ENCODE data around the gene MRPL37. TPM values are rescaled to one million over a fixed set of nuclear protein-coding genes. Genes with fewer than 3 reads are reported as not detected.
A peak's percentile ranks its signal among the peaks of the same experiment; 100 is the strongest.
"Not testable (repeated sequence)": the region's sequence is repeated elsewhere in the genome, so short reads cannot be mapped to it uniquely, and the experiment has no call there.

MRPL37 gene
- total and polyA plus RNA-seq, 12 donors: 24.9 to 174 (median 107) TPM

DNA sequence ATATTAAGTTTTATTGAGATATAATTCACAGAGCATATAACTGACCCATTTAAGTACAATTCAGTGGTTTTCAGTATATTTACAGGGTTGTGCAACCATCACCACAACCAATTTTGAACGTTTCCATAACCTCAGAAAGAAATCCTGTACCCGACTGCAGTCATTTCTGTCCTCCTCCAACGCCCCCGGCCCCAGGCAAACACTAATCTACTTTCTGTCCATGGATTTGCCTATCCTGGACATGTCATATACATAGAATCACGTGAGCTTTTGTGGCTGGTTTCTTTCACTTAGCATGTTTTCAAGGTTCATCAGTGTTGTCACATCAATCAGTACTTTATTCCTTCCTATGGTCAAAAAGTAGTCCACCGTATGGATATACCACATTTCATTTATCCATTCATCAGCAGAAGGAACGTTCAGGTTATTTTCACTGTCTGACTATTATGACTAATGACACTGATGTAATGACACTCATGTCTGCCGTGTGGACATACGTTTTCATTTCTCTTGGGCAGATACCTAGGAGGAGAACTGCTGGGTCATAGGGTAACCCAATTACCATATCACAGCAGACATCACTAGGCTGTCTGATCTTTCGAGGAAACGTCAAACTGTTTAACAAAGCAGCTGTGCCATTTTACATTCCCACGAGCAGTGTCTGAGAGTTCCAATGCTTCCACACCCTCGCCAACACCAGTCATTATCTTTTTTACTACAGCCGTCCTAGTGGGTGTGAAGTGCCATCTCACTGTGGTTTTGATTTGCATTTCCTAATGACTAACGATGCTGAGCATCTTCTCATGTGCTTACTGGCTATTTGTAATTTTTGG is 30.8 kb downstream of the MRPL37 start:
- H3K36me3 ChIP-seq (replicated peaks in 1 of 2): no peaks in the 10 kb centered on the region
- TF ChIP-seq POLR2A (IDR thresholded peaks at IDR 0.05): no peak
- TF ChIP-seq, protein P1, sequence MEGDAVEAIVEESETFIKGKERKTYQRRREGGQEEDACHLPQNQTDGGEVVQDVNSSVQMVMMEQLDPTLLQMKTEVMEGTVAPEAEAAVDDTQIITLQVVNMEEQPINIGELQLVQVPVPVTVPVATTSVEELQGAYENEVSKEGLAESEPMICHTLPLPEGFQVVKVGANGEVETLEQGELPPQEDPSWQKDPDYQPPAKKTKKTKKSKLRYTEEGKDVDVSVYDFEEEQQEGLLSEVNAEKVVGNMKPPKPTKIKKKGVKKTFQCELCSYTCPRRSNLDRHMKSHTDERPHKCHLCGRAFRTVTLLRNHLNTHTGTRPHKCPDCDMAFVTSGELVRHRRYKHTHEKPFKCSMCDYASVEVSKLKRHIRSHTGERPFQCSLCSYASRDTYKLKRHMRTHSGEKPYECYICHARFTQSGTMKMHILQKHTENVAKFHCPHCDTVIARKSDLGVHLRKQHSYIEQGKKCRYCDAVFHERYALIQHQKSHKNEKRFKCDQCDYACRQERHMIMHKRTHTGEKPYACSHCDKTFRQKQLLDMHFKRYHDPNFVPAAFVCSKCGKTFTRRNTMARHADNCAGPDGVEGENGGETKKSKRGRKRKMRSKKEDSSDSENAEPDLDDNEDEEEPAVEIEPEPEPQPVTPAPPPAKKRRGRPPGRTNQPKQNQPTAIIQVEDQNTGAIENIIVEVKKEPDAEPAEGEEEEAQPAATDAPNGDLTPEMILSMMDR (IDR thresholded peaks at IDR 0.05): no peak
- H3K9me3 ChIP-seq (replicated peaks in 1 of 3): no peaks in the 10 kb centered on the region
- H3K27ac ChIP-seq: peak overlapping the region in 1 of 5 donors; percentile 87
- H3K4me3 ChIP-seq: no peak overlapping the region
- intact Hi-C loops (cut with DNase I): no loop called here
- DNase-seq: no peak
- no peaks in the 10 kb centered on the region for H3K27me3 ChIP-seq
- WGBS, 4 donors: 74 to 79% (median 77%) methylated on average over 15 of the region's 15 CpGs
- H3K4me1 ChIP-seq (replicated peaks in 1 of 2): peaks cover 26 to 32% of the 10 kb centered on the region in 2 donors

DNA sequence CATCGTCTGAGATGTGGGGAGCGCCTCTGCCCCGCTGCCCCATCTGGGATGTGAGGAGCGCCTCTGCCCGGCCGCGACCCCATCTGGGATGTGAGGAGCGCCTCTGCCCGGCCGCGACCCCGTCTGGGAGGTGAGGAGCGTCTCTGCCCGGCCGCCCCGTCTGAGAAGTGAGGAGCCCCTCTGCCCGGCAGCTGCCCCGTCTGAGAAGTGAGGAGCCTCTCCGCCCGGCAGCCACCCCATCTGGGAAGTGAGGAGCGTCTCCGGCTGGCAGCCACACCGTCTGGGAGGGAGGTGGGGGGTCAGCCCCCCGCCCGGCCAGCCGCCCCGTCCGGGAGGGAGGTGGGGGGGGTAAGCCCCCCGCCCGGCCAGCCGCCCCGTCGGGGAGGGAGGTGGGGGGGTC is 33.2 kb downstream of the MRPL37 start:
- H3K9me3 ChIP-seq (replicated peaks in 1 of 3); H3K4me3 ChIP-seq; H3K27ac ChIP-seq; intact Hi-C loops (cut with DNase I); H3K27me3 ChIP-seq; DNase-seq: not testable (repeated sequence)
- Histone ChIP-seq H3K4me1 (replicated peaks in 1 of 2) (peaks cover 14 to 20% of the 10 kb centered on the region in 2 donors), H3K36me3 (replicated peaks in 1 of 2) (peaks cover 0 to 18% of the 10 kb centered on the region in 2 donors)
- 94 to 100% (median 96%) methylated on average over 1 to 32 of the region's 33 CpGs; no CpG with 5 or more reads in 1 of the 4 donors for WGBS, 4 donors

DNA sequence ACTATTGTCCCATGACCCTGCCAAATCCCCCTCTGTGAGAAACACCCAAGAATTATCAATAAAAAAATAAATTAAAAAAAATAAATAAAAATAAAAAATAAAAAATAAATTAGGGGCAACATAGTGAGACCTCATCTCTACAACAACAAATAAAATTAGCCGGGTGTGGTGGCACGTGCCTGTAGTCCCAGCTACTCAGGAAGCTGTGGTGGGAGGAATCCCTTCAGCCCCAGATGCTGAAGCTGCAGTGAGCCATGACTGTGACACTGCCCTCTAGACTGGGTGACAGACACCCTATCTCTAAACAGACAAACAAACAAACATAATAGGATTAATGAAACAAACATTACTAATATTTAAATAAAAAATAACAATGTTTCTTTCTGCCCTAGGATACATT is 34.3 kb downstream of the MRPL37 start:
- WGBS, 4 donors: 78 to 85% (median 80%) methylated on average over 2 of the region's 2 CpGs
- intact Hi-C loops (cut with DNase I): no loop called here
- no peak for DNase-seq
- TF ChIP-seq POLR2A (IDR thresholded peaks at IDR 0.05): no peak
- TF ChIP-seq, protein P1 (IDR thresholded peaks at IDR 0.05): no peak
- H3K27me3 ChIP-seq: no peaks in the 10 kb centered on the region
- no peak overlapping the region for H3K27ac ChIP-seq
- no peak overlapping the region for H3K4me3 ChIP-seq
- H3K36me3 ChIP-seq (replicated peaks in 1 of 2): peaks cover 0 to 26% of the 10 kb centered on the region in 2 donors
- H3K4me1 ChIP-seq (replicated peaks in 1 of 2): peaks cover 6 to 9% of the 10 kb centered on the region in 2 donors
- H3K9me3 ChIP-seq (replicated peaks in 1 of 3): no peaks in the 10 kb centered on the region

DNA sequence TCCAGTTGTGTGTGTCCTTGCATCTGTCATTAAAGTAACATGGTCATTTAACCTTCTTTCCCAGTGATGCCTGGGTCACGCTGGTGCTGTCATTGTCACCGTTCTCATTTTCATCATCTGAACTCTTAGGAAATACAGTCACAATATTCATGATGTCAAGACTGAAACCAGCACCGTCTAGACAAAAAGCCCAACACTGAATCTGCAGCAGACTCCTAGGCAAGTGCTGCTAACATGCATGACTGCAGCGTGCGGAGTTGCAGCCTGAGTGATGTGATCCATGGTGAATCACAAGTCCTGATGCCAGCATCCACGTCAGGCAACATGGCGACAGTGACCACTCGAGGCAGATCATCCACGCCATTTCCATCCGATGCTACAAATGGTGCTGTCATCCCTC is 37.6 kb downstream of the MRPL37 start:
- 90 to 94% (median 93%) methylated on average over 7 to 10 of the region's 10 CpGs for WGBS, 4 donors
- Histone ChIP-seq H3K9me3 (replicated peaks in 1 of 3) (no peaks in the 10 kb centered on the region), H3K4me1 (replicated peaks in 1 of 2) (no peaks in the 10 kb centered on the region), H3K27ac (no peak overlapping the region), H3K4me3 (no peak overlapping the region), H3K27me3 (no peaks in the 10 kb centered on the region), H3K36me3 (replicated peaks in 1 of 2) (peaks cover 0 to 44% of the 10 kb centered on the region in 2 donors)
- intact Hi-C loops (cut with DNase I): no loop called here
- TF ChIP-seq, protein P1 (IDR thresholded peaks at IDR 0.05): no peak
- TF ChIP-seq POLR2A (IDR thresholded peaks at IDR 0.05): no peak
- no peak for DNase-seq

Data from adrenal gland (tissue), 12 donors.